ENCODE results near the gene DCD.
"Not testable (repeated sequence)": the region's sequence is repeated elsewhere in the genome, so short reads cannot be mapped to it uniquely, and the experiment has no call there.

Gene DCD, protein sequence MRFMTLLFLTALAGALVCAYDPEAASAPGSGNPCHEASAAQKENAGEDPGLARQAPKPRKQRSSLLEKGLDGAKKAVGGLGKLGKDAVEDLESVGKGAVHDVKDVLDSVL

DNA sequence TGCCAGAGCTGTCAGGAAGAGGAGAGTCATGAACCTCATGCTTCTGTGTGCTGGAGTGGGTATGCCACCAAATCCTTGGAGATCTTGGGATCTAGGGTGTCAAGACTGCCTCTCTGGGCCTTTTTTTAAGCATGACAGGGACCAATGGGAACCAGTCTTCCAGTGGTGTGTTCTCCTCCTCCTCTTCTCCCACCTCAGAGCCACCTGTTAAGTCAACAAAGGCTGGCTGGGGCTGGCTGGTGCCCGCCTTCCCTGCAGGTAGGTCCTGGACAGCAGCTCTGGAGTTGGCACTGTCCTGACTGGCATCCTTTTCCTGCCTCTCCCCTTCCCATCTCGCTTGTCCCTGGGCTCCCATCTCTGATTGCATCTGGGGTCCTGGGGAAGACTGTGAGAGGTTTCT, at the start of gene DCD:
Gene DCD, minus strand, starts transcription at position 101 of the 400 bp plus-strand sequence. Its CDS starts 62 bp downstream, at position 39.
- DNase-seq (ENCODE audit: low read depth): no peak

DNA sequence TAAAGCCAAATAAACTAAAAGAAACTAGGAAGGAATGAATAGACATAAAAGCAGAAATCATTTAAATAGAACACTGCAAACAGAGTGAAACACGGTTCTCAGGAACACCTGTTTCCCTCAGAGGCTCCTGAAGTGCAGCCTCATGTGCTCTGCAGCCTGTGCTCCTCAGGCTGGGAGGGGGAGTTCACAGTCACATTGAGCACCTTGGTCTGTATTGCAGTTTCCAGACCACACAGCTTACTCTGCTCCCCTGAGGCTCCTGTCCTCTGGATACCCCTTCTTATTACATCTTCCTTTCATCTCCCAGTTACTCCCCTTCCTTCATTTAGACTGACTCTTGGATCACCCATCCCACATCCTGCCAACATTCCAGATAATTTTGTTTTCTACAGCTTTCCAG, 49.7 kb upstream of the DCD start:
- DNase-seq (ENCODE audit: low read depth): no peak

DNA sequence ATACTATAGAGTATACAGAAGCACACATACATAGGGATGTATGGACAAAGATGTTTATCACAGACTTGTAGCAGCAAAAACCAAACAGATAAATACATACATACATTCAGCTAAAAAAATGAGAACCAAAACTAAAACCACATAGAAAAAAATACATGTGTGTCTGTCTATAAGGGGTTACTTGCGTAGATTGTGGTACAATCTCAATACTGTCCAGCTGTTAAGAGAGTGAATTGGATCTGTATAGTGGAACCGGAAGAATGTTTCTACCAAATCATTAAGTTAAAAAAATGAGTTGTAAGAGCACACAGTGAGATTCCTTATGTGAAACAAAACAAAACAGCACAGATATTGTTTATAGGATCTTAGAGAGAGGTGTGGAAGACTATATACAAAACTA, 44.2 kb upstream of the DCD start:
- no peak for DNase-seq (ENCODE audit: low read depth)

DNA sequence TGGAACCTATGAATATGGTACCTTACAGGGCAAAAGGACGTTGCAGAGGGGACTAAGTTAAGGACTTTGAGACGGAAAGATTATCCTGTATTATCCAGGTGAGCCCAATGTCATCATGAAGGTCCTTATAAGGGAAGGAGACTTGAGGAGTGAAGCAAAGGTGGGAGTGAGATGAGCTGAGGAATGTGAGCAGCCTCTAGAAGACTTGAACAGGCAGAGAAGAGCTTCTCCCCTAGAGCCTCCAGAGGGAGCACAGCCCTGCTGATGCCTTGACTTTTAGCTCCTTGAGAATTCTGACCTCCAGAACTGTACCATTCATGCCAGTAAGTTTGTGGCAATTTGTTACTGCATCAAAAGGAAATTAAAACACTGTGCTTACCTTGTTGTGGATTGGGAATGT, 41.8 kb upstream of the DCD start:
- no peak for DNase-seq (ENCODE audit: low read depth)

DNA sequence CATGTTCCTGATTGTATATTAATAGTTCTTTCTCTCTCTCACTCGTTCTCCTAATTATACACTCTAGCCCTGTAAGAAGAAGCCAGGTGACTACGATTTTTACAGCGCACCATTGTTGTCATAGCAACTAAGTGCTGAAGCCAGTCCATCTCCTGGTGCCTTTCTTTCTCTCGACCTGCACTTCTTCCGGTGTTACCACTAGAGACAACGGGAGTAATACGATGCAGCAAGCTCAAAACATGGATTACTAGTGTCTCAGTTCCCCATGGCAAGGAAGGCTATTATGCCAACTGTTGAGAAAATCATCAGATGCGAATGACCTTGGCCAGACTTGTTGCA, 40.8 kb upstream of the DCD start:
- no peak for DNase-seq (ENCODE audit: low read depth)

DNA sequence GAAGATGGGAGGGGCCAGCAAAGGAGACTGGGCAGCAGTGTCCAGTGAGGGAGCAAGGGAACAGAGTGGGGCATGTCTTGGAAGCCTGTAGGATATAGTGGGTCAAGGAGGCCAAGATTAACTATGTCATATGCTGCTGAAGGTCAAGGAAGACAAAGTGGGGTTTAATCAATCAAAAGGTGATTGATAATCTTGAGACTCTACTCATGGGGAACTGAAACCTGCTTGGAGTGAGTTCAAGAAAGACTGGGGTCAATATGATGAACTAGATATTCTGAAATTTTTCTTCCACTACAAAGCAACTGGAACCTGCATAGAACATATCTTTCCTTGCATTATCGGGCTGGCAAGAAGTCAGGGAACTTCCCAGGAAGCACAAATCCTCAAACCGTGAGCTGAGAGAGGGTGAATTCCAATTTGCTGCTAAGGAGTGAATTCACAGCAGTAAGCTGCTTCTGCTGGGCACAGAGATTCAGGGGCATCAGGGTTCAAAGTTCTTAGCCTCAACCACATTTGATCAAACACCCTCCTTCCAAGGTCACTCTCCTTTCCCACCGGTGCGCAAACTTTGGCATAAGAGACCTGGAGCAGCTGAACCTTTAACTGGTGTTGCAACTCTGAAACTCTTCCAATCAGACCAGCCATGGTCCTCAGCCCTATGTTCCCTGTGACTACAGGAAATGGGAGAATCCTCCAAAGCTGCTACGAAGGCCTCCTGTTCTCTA, 40.3 kb upstream of the DCD start:
- no peak for DNase-seq (ENCODE audit: low read depth)

DNA sequence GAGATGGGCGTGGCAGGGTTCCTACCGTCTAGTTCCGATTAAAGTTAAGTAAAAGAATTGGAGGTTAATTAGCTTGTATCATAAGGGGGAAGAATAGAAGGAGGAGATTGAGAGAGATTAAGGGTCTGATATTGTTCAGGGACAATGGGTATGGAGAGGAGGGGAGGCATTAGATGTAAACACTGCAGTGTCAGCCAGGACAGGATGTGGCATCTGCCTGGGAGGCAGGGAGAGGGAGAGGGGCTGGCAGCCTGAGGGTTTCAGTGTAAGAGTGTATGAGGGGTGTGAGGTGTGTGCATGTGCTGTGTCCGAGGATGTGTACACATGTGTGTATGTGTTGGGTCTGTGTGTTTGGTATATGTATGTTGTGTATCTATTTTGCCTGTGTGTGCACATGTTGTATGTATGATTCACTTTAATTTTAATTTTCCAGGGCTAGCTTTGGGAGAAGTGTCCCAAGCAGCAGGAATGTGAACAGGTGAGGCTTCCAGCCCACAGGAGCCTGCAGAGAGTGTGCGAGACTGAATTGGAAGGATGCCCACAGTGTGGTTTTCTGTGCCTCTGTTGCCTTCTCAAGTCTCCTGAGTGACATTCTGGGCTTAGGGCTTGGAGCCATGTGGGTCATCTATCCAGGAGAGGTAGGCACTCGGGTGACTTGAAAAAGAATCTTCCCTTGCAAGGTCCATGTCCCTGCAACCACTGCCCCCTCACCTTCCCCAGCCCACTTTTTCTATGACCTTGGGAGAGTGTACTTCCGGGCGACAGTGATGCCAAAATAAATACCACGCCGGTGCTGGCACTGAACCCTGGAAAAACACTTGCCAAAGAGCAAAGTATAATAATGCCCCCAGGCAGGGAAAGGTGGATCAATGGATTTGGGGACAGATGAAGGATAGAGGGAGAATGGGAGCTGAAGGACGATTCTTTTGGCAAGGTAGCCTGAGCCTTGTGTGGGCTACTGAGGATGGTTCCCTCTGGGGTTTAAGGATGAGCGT, 36.8 kb upstream of the DCD start:
- DNase-seq (ENCODE audit: low read depth): no peak

DNA sequence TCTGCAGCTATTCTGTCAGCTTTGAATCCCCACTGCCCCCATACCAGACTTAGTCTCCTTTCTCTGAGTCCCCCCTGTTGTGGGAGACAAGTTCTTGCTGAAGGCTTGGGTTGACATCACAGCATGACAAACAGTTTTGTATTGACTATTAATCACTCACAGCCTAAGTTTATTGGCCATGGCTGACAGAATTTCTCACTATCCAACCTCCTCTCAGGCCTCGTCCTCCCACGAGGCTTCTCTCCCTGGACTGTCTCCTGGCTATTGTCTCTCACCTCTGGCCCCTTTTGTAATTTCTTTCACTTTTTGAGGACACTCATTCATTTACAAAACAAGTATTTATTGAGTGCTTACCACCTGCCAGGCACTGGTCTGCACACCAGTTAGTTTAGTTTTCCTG, 35.2 kb upstream of the DCD start:
- DNase-seq (ENCODE audit: low read depth): no peak

DNA sequence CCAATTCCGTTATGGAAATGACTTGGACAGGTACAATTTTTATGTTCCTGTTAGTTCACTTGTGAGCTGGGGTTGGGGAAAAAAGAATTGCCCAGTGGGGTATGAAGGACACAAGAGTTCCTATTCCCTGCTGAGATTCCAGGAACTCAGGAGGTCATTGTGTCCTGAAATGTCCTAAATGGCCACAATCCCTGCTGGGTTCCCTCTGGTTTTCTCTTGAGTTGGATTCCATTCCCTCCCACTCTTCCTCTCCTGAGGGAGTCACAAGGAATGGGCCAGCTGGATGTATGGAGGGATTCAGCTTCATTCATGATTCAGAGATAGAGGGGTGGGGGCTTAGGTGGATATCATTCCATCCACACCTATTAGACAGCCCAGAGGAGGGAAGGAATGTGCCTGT, 34.5 kb upstream of the DCD start:
- DNase-seq (ENCODE audit: low read depth): no peak

DNA sequence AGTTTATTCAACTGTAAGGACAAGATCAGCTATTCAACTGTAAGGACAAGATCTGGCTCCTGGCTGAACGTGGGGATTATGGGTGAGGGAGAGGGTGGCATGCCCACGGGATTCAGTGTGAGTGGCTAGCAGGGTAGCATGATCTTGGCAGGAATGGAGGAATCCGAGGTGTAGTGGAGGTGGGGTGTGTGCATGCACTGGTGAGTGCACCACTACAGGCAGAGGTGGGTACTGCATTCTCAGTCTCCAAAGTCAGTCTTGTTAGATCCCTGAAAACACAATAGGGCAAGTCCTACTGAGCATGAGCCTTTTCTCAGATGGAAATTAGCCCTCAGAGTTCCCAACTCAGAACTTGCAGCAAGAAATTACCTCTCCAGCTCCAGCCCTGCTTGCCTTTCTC, 32.2 kb upstream of the DCD start:
- no peak for DNase-seq (ENCODE audit: low read depth)

DNA sequence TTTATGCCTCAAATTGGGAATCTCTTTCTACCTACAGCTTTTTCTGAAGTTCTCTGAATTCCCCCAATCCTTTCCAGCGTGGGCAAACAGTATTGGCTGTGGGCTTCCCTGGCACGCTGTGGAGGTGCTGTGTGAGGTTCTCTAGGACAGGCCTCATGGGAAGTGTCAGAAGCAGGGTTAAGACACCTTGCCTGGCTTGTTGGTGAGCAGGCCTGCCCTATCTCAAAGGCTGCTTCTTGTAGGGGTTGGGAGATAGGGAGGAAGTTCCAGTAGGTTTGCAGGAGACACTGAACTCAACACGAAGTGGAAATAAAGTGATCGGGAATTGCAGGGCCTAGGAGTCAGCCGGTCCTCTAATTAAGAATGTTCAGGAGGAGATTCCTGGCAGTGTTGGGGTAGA, 30.0 kb upstream of the DCD start:
- no peak for DNase-seq (ENCODE audit: low read depth)

DNA sequence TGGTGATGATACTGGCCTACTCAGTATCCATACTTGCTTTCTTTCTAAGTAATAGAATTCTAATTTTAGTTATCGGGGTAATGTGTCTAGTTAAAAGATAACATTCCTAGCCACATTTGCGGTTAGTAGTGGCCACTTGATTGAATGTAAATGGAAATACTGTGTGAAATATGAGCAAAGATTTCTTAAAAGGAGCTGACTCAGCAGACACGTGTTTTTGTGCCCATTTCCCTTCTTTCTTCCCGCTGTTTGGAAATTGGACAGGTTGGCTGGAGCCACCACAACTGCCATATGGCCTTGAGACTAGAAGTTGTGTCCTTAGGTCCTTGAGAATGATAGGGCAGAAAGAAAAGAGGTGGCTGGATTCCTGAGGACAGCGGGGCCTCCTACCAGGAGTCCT, 19.8 kb upstream of the DCD start:
- DNase-seq (ENCODE audit: low read depth): no peak

DNA sequence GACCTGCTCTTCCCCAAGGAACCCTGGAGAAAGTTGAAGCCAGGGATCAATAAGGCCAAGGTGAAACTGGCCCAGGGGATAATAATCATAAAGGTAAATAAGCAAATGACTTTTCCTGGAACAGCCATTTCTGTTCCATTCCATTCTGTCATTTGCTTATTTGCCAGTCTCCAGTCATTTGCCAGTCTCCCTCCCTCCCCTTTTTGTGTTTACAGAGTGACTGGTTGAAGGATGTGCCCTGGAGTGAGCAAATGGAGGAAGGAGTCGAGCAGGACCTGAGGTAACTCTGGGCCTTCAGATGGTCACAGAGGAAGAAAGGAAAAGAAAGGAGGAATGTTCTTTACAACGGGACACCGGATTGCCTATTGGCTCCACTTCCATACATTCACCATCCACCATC, 17.8 kb upstream of the DCD start:
- no peak for DNase-seq (ENCODE audit: low read depth)

DNA sequence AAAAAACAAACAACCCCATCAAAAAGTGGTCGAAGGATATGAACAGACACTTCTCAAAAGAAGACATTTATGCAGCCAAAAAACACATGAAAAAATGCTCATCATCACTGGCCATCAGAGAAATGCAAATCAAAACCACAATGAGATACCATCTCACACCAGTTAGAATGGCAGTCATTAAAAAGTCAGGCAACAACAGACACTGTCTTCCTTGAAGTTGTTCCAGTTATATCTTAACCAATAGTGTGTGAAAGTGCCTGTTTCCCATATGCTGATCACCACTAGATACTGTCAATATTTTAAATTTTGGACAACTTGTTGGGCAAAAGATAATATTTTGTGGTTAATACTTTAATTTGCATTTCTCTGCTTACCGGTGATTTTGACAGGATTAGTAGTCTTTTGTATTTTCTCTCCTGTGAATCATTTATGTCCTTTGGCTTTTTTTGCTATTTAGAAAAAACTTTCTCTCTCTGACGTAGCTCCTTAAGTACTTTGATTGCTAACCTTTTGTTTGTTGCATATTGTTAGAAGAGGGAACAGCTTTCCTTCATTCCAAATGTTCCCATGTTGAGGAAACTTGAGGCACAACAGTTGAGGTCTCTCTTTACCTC, 17.0 kb upstream of the DCD start:
- DNase-seq (ENCODE audit: low read depth): not testable (repeated sequence)

DNA sequence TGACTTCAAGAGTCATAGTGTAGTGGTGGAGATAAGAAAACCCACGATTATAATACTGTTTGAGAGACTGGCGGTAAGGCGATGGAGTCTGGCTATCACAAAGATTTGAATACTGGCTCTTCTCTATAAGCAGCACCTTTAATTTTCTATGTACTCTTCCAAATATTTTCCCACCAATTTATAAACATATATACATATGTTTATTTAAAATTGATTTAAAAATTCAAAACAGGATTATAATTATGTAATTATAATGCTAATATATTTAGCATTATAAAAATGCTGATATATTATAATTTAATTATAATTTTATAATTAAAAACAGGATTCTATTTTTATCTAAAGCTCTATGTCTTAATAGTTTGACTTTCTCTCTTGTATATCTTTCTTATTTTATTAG, 15.4 kb upstream of the DCD start:
- DNase-seq (ENCODE audit: low read depth): no peak

DNA sequence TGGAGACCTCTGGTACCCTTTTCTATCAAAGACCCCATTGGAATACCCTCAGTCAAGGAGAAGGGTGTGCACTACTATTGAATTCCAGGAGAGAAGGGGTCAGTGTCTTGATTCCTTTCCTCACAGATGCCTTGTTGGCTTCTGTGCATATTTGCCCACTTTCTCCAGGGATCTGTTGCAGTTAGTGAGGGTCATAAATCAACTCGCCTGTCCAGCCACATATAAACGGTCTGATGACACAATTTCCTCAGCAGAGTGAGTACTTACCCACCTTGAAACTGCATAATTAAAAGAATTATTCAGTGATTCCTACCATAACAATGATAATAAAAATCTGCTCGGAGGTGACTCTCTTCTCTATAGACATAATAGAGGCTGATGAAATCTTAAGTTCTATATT, 13.9 kb upstream of the DCD start:
- no peak for DNase-seq (ENCODE audit: low read depth)

DNA sequence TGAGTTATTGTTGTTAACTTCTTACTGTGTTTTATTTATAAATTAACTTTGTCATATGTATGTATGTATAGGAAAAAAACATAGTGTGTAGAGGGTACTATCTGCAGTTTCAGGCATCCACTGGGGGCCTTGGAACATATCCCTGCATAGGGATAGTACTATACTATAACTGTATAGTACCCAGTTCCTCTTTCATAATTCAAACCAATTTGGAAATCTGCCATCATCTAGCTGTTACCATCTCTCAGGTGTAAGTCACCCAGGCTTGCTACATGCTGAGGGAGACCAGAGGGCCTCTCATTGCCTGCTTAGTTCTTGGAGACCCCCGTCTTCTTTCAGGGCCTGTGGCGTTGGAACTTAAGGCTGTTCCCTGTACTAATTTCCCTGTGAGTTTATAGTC, 12.9 kb upstream of the DCD start:
- DNase-seq (ENCODE audit: low read depth): no peak

DNA sequence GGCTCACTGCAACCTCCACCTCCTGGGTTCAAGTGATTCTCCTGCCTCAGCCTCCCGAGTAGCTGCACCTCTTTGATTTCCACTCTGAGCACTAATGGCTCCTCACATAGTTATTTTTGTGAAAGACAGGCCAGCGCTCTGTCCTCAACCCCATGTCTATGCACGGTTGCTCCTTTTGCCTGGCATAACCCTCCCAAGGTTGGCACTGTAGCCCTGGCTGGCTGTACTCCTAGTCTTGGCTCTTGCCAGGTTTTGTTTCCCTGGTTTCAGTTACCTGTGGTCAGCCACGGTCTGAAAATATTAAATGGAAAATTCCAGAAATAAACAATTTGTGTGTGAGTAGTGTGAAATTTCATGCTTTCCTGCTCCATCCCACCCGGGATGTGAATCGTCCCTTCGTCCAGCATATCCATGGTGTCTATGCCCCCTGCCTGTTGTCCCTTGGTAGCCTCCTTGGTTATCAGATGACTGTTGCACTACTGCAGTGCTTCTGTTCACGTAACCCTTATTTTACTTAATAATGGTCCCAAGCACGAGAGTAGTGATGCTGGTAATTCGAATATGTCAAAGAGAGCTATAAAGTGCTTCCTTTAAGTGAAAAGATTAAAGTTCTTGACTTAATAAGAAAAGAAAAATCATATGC, 12.3 kb upstream of the DCD start:
- no peak for DNase-seq (ENCODE audit: low read depth)

DNA sequence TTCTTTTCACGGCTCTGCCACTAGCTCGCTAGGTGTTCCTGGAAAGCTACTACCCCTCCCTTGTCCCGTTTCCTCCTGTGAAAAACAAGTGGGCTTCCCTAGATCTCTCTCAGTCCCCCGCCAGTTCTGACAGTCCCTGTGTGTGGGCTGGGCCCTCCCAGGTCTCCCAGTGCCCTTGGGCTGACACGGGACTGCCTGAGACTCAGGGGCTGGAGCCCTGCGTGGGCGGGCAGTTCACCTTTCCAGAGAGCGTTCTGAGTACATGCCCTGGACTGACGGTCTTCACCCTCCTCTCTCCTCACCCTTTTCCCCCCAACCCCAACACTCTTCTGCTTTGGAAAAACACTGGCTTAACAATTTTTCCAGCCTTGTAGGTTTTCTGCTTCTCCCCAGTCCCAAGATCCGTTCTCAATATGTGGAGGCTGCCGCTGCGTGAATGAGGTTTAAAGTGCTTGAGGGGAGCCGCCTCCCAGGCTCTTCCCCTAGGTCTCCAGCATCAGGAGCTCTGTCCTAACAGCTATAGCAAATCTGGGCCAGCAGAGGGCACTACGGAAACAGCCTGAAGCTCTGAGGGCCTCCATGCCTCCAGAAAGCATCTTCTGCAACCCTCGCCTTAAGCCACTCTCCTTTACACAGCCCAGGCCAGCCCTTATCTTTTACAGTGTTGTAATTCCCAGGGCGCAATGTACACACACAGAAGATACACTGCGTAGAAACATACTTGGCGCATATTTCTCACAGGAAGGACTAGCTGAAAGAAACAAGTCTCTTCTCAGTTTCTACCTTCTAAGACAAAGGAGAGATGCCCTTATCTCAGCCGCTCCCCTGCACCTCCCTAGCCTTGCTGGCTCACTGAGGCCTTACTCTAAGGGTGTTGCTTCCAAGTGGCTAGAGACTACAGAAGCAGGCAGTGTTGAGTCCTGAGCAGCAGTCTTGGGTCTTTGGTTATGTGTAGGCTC, 10.4 kb upstream of the DCD start:
- DNase-seq (ENCODE audit: low read depth): no peak

DNA sequence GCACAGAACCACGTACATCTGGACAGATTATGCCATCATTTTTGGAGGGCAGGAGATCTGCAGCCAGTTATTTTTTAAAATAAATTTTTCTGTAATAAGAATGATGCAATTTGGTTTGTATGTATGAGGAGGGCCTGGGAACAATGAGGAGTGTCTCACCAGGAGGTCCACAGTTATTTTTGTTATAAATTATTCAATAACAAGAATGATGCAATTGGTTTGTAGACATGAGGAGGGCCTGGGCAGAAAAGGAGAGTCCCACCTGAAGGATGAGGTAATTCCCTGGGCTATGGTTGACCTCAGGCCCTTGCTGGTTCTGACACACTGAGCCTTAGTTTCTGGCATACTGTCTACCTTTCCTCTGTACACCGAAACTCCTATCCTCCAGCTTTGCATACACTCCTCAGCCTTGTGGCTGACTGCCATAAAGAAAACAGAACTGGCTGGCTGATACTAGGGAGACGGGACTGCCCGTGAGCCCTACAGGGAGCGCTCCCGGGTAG, 9.0 kb upstream of the DCD start:
- DNase-seq (ENCODE audit: low read depth): no peak

DNA sequence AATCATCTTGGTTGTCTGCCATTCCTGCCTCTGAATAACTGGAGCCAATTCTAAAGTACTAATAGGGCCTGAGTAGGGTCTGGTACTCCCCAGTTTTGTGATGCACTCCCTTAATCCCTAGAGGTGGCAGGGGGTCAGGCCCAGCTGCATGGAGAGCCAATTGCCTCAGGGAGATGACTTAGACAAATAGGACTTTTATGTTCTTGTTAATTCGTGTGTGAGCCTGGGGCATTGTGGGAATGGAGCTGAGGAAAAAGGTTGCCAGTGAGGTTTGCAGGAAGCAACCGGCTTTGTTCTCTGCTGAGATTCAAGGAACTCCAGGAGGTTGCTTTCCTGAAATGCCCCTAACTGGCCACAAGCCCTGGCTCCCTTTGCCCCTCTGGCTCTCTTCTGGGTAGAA, 6.8 kb upstream of the DCD start:
- DNase-seq (ENCODE audit: low read depth): no peak
